ENCODE results near the gene FUT2. TPM values are rescaled to one million over a fixed set of nuclear protein-coding genes. Genes with fewer than 3 reads are reported as not detected.
A peak's percentile ranks its signal among the peaks of the same experiment; 100 is the strongest.

The FUT2 gene
- polyA plus RNA-seq, 3 donors: not detected

GRCh38 chr19:48718711-48719231, 23.0 kb downstream of the FUT2 start:
- no peak overlapping the region for H3K4me2 ChIP-seq (replicated peaks; ENCODE audit: extremely low read depth, low read length, poor library complexity, severe bottlenecking)
- 93% methylated on average over 15 of the region's 15 CpGs for WGBS (ENCODE audit: insufficient coverage)
- H2AFZ ChIP-seq (ENCODE audit: insufficient read depth, low read depth, low read length, poor library complexity, severe bottlenecking): no peak overlapping the region
- H4K20me1 ChIP-seq (ENCODE audit: insufficient read depth, low read length): no peaks in the 10 kb centered on the region
- Mint-ChIP-seq H3K27ac (peak overlapping the region in 1 of 7 donors; percentile 69), H3K4me3 (no peak overlapping the region), H3K4me1 (peaks cover 13% of the 10 kb centered on the region), H3K27me3 (ENCODE audit: low read depth in 3 of 3) (peaks cover 0 to 6% (median 1%) of the 10 kb centered on the region in 3 donors), H3K9me3 (peaks cover 0 to 4% (median 0%) of the 10 kb centered on the region in 7 donors), H3K36me3 (no peaks in the 10 kb centered on the region)
- no peaks in the 10 kb centered on the region for H3K9me3 ChIP-seq (replicated peaks in 1 of 2; ENCODE audit: control insufficient read depth in 1 of 2, insufficient read depth in 1 of 2, low read length in 2 of 2)
- H3K4me1 ChIP-seq (ENCODE audit: control insufficient read depth in 1 of 2, insufficient read depth in 2 of 2, low read length in 2 of 2): peaks cover 16 to 26% of the 10 kb centered on the region in 2 donors
- TF ChIP-seq CTCF (IDR thresholded peaks at IDR 0.05): no peak
- H3K9ac ChIP-seq (ENCODE audit: insufficient read depth, low read length, poor library complexity, severe bottlenecking): no peak overlapping the region
- intact Hi-C loops (cut with micrococcal nuclease): loop anchor here in 1 of 2 donors (10.0 kb wide), 1 partner anchor 74 kb away; the partner anchor contains the start of gene CA11
- H3K4me3 ChIP-seq (replicated peaks in 1 of 3; ENCODE audit: low read depth in 2 of 3, low read length in 3 of 3): no peak overlapping the region
- H3K36me3 ChIP-seq (replicated peaks in 1 of 2; ENCODE audit: control insufficient read depth in 1 of 2, insufficient read depth in 2 of 2, low read length in 2 of 2): no peaks in the 10 kb centered on the region
- H3K27me3 ChIP-seq (ENCODE audit: control insufficient read depth in 2 of 2, insufficient read depth in 2 of 2, low read length in 2 of 2): no peaks in the 10 kb centered on the region
- no peaks in the 10 kb centered on the region for H3K79me2 ChIP-seq (ENCODE audit: insufficient read depth, low read length)
- no peak overlapping the region for H3K27ac ChIP-seq (ENCODE audit: low read depth in 1 of 2, low read length in 2 of 2)
- DNase-seq: no peak

- H3K4me3 Mint-ChIP-seq: peak within 1 kb of the TSS; percentile 93 to 96
- H2AFZ ChIP-seq (ENCODE audit: insufficient read depth, low read depth, low read length, poor library complexity, severe bottlenecking): peak within 1 kb of the TSS; percentile 82
- no peak for DNase-seq
- H3K9me3 Mint-ChIP-seq: peaks cover 0 to 4% (median under 1%) of the 10 kb centered on the region in 7 donors
- no peak for TF ChIP-seq CTCF (IDR thresholded peaks at IDR 0.05)
- peak within 1 kb of the TSS; percentile 82 to 85 for H3K27ac ChIP-seq (ENCODE audit: low read depth in 1 of 2, low read length in 2 of 2)
- H3K79me2 ChIP-seq (ENCODE audit: insufficient read depth, low read length): no peaks in the 10 kb centered on the region
- peaks cover 13 to 21% of the 10 kb centered on the region in 2 donors for H3K4me1 ChIP-seq (ENCODE audit: control insufficient read depth in 1 of 2, insufficient read depth in 2 of 2, low read length in 2 of 2)
- no peaks in the 10 kb centered on the region for H3K36me3 Mint-ChIP-seq
- intact Hi-C loops (cut with micrococcal nuclease): loop anchor here (5.0 to 10.0 kb wide), 2 partner anchors 72 to 75 kb away; partner anchors contain the start of gene CA11 (in 2 of the 2)
- no peak within 1 kb of the TSS for H3K9ac ChIP-seq (ENCODE audit: insufficient read depth, low read length, poor library complexity, severe bottlenecking)
- peak within 1 kb of the TSS; percentile 93 to 97 (median 96) for H3K27ac Mint-ChIP-seq
- H4K20me1 ChIP-seq (ENCODE audit: insufficient read depth, low read length): no peaks in the 10 kb centered on the region
- peaks cover 0 to 6% (median 1%) of the 10 kb centered on the region in 3 donors for H3K27me3 Mint-ChIP-seq (ENCODE audit: low read depth in 3 of 3)
- peak within 1 kb of the TSS; percentile 81 for H3K4me2 ChIP-seq (replicated peaks; ENCODE audit: extremely low read depth, low read length, poor library complexity, severe bottlenecking)
- H3K36me3 ChIP-seq (replicated peaks in 1 of 2; ENCODE audit: control insufficient read depth in 1 of 2, insufficient read depth in 2 of 2, low read length in 2 of 2): no peaks in the 10 kb centered on the region
- peaks cover 13% of the 10 kb centered on the region for H3K4me1 Mint-ChIP-seq
- no peaks in the 10 kb centered on the region for H3K27me3 ChIP-seq (ENCODE audit: control insufficient read depth in 2 of 2, insufficient read depth in 2 of 2, low read length in 2 of 2)
- peak within 1 kb of the TSS in 2 of 3 experiments; percentile 72 to 76 for H3K4me3 ChIP-seq (replicated peaks in 1 of 3; ENCODE audit: low read depth in 2 of 3, low read length in 3 of 3)
- 90% methylated on average over 20 of the region's 33 CpGs for WGBS (ENCODE audit: insufficient coverage)
- H3K9me3 ChIP-seq (replicated peaks in 1 of 2; ENCODE audit: control insufficient read depth in 1 of 2, insufficient read depth in 1 of 2, low read length in 2 of 2): peaks cover under 1 to 1% of the 10 kb centered on the region in 2 donors
Measured at GRCh38 chr19:48719263-48720171, 23.7 kb downstream of the FUT2 start, which contains the start of gene MAMSTR. Gene MAMSTR, minus strand, starts transcription at chr19:48719725. Its CDS starts 694 bp downstream, at chr19:48719031.

All from CD14-positive monocyte (primary cell).